Measurements from ENCODE around the gene ATP8B1. TPM values are rescaled to one million over a fixed set of nuclear protein-coding genes. Genes with fewer than 3 reads are reported as not detected.

The ATP8B1 gene
- total RNA-seq, 4 donors from 2014 or later: 1.6 to 4.2 (median 2.6) TPM

DNA sequence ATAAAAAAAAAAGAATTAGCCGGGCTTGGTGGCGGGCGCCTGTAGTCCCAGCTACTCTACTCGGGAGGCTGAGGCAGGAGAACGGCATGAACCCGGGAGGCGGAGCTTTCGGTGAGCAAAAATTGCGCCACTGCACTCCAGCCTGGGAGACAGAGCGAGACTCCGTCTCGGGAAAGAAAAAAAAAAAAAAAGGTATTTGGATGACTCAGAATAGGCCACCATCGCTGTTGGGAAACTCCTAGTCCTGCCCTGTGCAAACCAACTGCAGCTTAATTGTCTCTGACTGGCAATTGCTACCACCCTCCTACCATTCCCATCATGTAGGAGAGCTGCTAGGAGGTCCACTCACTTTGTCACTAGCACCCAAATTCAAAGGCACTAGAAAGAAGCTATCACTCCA is 43.5 kb downstream of the ATP8B1 start:
- Histone ChIP-seq H3K4me1 (peaks cover 10 to 11% of the 10 kb centered on the region in 2 donors), H3K27me3 (no peaks in the 10 kb centered on the region), H3K36me3 (no peaks in the 10 kb centered on the region), H3K9me3 (no peaks in the 10 kb centered on the region), H3K4me3 (no peak overlapping the region), H3K27ac (no peak overlapping the region)
- DNase-seq: no peak
- TF ChIP-seq, protein P1, sequence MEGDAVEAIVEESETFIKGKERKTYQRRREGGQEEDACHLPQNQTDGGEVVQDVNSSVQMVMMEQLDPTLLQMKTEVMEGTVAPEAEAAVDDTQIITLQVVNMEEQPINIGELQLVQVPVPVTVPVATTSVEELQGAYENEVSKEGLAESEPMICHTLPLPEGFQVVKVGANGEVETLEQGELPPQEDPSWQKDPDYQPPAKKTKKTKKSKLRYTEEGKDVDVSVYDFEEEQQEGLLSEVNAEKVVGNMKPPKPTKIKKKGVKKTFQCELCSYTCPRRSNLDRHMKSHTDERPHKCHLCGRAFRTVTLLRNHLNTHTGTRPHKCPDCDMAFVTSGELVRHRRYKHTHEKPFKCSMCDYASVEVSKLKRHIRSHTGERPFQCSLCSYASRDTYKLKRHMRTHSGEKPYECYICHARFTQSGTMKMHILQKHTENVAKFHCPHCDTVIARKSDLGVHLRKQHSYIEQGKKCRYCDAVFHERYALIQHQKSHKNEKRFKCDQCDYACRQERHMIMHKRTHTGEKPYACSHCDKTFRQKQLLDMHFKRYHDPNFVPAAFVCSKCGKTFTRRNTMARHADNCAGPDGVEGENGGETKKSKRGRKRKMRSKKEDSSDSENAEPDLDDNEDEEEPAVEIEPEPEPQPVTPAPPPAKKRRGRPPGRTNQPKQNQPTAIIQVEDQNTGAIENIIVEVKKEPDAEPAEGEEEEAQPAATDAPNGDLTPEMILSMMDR (IDR thresholded peaks at IDR 0.05 in 4 of 5, conservative IDR thresholded peaks at IDR 0.05 in 1 of 5): no peak
- no peak for TF ChIP-seq POLR2A (IDR thresholded peaks at IDR 0.05)
- ATAC-seq: no peak
- intact Hi-C loops (cut with DNase I; ENCODE audit: low total_unique reads): loop anchor here (10.0 kb wide), 1 partner anchor 555 kb away; no protein-coding TSS in a partner anchor
- in situ Hi-C loops (cut with MboI; ENCODE audit: low sequenced_read_pairs in 4 of 4): no loop called here

DNA sequence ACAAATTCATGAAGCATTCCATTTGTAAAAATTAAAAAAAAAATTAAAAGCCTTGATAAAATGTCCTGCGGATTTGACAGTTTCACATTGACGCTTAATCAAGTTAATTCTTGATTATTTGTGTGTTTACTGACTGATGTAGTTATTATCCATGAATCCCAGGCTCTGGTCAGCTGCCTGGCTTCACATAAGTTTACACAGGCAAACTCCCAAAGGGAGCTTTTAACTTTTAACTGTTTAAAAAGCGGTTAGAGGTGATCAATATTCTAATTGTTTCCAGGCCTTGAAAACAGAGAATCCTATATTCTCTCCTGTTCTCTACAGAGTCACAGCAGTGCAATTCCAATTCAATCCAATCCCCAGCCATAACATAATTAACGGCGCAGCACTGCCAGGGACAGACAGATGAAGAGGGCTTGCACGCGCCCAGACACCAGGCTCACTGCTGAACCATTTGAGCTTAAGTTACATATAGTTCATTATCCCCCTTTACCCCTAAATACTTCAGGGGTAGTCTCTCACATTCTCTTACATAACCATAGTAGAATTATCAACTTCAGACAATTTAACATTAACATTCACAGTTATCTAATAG is 47.5 kb downstream of the ATP8B1 start:
- Histone ChIP-seq H3K9me3 (no peaks in the 10 kb centered on the region), H3K4me3 (no peak overlapping the region), H3K36me3 (no peaks in the 10 kb centered on the region), H3K27ac (peak overlapping the region; percentile 69 to 84 (median 79)), H3K4me1 (peaks cover 15 to 20% of the 10 kb centered on the region in 2 donors), H3K27me3 (no peaks in the 10 kb centered on the region)
- peak in 1 of 2 donors; percentile 52 for ATAC-seq
- in situ Hi-C loops (cut with MboI; ENCODE audit: low sequenced_read_pairs in 4 of 4): no loop called here
- DNase-seq: peak in 1 of 2 donors; percentile 17
- TF ChIP-seq POLR2A (IDR thresholded peaks at IDR 0.05): no peak
- TF ChIP-seq, protein P1 (IDR thresholded peaks at IDR 0.05 in 4 of 5, conservative IDR thresholded peaks at IDR 0.05 in 1 of 5): no peak
- intact Hi-C loops (cut with DNase I; ENCODE audit: low total_unique reads): no loop called here

DNA sequence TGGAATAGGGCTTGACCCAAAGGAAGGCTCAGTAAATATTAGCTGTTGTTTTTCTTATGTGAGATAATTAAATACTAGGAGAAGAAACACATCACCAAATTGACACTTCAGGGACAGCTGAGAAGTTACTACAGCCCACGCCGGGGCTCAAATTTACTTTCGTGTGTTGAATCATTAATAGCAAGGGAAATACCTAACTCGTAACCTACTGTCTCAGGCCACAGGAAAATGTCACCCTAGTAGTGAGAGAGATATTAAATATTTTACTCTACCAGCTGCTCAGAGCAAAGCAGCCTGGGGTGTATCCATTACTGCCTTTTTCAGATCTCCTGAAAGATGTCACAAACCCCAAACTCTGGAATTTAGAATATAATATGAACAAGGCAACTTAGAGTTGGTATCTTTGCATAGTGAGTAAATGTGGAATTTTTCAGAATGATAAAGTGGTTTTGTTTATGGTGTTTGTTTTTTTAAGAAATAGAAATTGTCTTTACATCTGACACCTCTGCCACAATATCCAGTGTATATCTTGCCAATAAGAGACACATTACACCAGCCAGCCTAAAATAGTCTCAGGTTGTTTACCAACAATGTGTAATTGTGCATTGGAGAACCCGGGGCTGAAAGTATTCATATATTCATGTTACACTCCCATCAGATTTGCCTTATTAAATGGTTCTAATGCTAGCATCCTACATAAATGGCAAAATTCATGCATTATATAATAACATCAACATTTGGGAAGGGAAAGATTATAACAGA is 48.4 kb downstream of the ATP8B1 start:
- no peaks in the 10 kb centered on the region for H3K9me3 ChIP-seq
- in situ Hi-C loops (cut with MboI; ENCODE audit: low sequenced_read_pairs in 4 of 4) (no loop called here), intact Hi-C loops (cut with DNase I; ENCODE audit: low total_unique reads) (no loop called here)
- ATAC-seq: peak; percentile 86 to 94
- no peaks in the 10 kb centered on the region for H3K36me3 ChIP-seq
- H3K27me3 ChIP-seq: no peaks in the 10 kb centered on the region
- TF ChIP-seq, protein P1 (IDR thresholded peaks at IDR 0.05 in 4 of 5, conservative IDR thresholded peaks at IDR 0.05 in 1 of 5): no peak
- no peak for TF ChIP-seq POLR2A (IDR thresholded peaks at IDR 0.05)
- peak overlapping the region; percentile 69 to 84 (median 79) for H3K27ac ChIP-seq
- no peak for DNase-seq
- peaks cover 19 to 25% of the 10 kb centered on the region in 2 donors for H3K4me1 ChIP-seq
- H3K4me3 ChIP-seq: peak overlapping the region in 1 of 4 donors; percentile 18

DNA sequence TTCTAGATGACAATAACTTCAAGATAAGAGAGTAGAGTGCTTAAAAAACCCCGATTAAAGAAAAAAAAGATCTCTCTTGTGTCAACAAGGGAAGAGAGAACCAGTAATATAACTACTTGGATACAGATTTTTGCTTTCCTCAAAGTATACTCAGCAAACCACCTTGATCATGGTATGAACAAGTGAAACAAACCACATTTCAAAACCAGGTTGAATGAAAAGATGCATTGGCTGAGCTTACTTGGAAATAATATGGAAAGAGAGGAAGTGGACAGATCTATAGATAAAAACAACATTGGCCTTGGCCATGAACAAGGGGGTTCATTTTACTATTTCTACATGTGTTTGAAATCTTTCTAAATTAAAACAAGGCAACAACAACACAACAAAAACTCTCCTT is 50.1 kb downstream of the ATP8B1 start:
- Histone ChIP-seq H3K27me3 (no peaks in the 10 kb centered on the region), H3K4me1 (peaks cover 36 to 42% of the 10 kb centered on the region in 2 donors), H3K36me3 (no peaks in the 10 kb centered on the region), H3K9me3 (no peaks in the 10 kb centered on the region), H3K27ac (peak overlapping the region in 2 of 4 donors; percentile 14 to 30), H3K4me3 (no peak overlapping the region)
- intact Hi-C loops (cut with DNase I; ENCODE audit: low total_unique reads): no loop called here
- ATAC-seq (no peak), DNase-seq (no peak)
- no peak for TF ChIP-seq POLR2A (IDR thresholded peaks at IDR 0.05)
- TF ChIP-seq, protein P1 (IDR thresholded peaks at IDR 0.05 in 4 of 5, conservative IDR thresholded peaks at IDR 0.05 in 1 of 5): no peak
- in situ Hi-C loops (cut with MboI; ENCODE audit: low sequenced_read_pairs in 4 of 4): no loop called here

Data from gastrocnemius medialis (tissue), 4 donors.